SK-N-SH (cell line): ENCODE measurements around the gene RMC1. TPM values are rescaled to one million over a fixed set of nuclear protein-coding genes. Genes with fewer than 3 reads are reported as not detected.

ENCODE experiments used
- CTCF ChIA-PET: fragments of 300-600, 350-600 bp; formaldehyde crosslinking; extraction: SDS; loops from one replicate; lab custom pipeline; 2021; lab: Yijun Ruan, JAX
- POLR2A ChIA-PET: fragments of 350-600 bp; sonication (Branson Sonifier 250); formaldehyde crosslinking; extraction: SDS; loops from one replicate; lab custom pipeline; 2020; ENCODE audit warnings: antibody characterized with exemption, inconsistent platforms; lab: Yijun Ruan, JAX
- DNase-seq: peaks from one replicate; pipeline ENCODE4 v3.0.0; 2012
- H2AFZ ChIP-seq: fragments of 200-600 bp; sonication (generic); 2 replicates; pipeline ENCODE4 v1.8.1; 2016; ENCODE audit warnings: antibody characterized with exemption, mild to moderate bottlenecking, low read depth
- H3F3A ChIP-seq: fragments of 200-600 bp; sonication (generic); replicated peaks from 2 replicates; pipeline ENCODE3; 2016; ENCODE audit warnings: antibody characterized with exemption, mild to moderate bottlenecking; ENCODE audit not compliant: insufficient read depth
- H3K27ac ChIP-seq, 2 experiments: fragments of 200-500 bp in 1 of 2; fragments of 200-600 bp in 1 of 2; sonication (Bioruptor generic) in 1 of 2; sonication (generic), shearing (Covaris generic) in 1 of 2; 2 replicates each; pipeline versions ENCODE4 v1.5.1 to v1.6.1; 2014 to 2016; ENCODE audit warnings: low read depth in 2 of 2, inconsistent platforms in 1 of 2, low read length in 1 of 2, mild to moderate bottlenecking in 1 of 2, mixed read lengths in 1 of 2
- H3K27me3 ChIP-seq: fragments of 200-600 bp; sonication (generic), shearing (Covaris generic); 2 replicates; pipeline ENCODE4 v1.6.1; 2016; ENCODE audit warnings: mixed run types; ENCODE audit not compliant: insufficient read depth
- H3K36me3 ChIP-seq, 2 experiments: fragments of 200-500 bp in 1 of 2; fragments of 200-600 bp in 1 of 2; sonication (Bioruptor generic) in 1 of 2; sonication (generic) in 1 of 2; replicated peaks in 1 of 2; 2 replicates each; pipeline versions ENCODE3 to v1.5.1; 2014 to 2016; ENCODE audit warnings: low read length in 1 of 2, mild to moderate bottlenecking in 1 of 2; ENCODE audit not compliant: insufficient read depth in 2 of 2, control insufficient read depth in 1 of 2
- H3K4me1 ChIP-seq, 2 experiments: fragments of 200-500 bp in 1 of 2; fragments of 200-600 bp in 1 of 2; sonication (Bioruptor generic) in 1 of 2; sonication (generic), shearing (Covaris generic) in 1 of 2; 2 replicates each; pipeline versions ENCODE4 v1.5.1 to v1.6.1; 2014 to 2016; ENCODE audit warnings: low read depth in 1 of 2, low read length in 1 of 2, mixed run types in 1 of 2; ENCODE audit not compliant: insufficient read depth in 2 of 2, control insufficient read depth in 1 of 2
- H3K4me2 ChIP-seq: fragments of 200-600 bp; sonication (generic), shearing (Covaris generic); 2 replicates; pipeline ENCODE4 v1.6.1; 2017; ENCODE audit warnings: mixed run types
- H3K4me3 ChIP-seq, 2 experiments: fragments of 200-500 bp in 1 of 2; fragments of 200-600 bp in 1 of 2; sonication (Bioruptor generic) in 1 of 2; sonication (generic), shearing (Covaris generic) in 1 of 2; 2 replicates each; pipeline versions ENCODE4 v1.5.1 to v1.8.1; 2014 to 2016; ENCODE audit warnings: low read depth in 2 of 2, inconsistent platforms in 1 of 2, low read length in 1 of 2, mild to moderate bottlenecking in 1 of 2, mixed read lengths in 1 of 2, moderate library complexity in 1 of 2
- H3K79me2 ChIP-seq: fragments of 200-600 bp; sonication (generic); 2 replicates; pipeline ENCODE4 v1.8.1; 2017; ENCODE audit warnings: mild to moderate bottlenecking; ENCODE audit not compliant: insufficient read depth
- H3K9ac ChIP-seq: fragments of 200-600 bp; sonication (generic); 2 replicates; pipeline ENCODE4 v1.6.1; 2017; ENCODE audit warnings: mixed run types
- H3K9me2 ChIP-seq: fragments of 200-600 bp; sonication (generic); 2 replicates; pipeline ENCODE4 v1.6.1; 2017; ENCODE audit warnings: mixed run types
- H3K9me3 ChIP-seq: fragments of 200-600 bp; sonication (generic); 2 replicates; pipeline ENCODE4 v1.6.1; 2017; ENCODE audit warnings: mixed run types, mild to moderate bottlenecking, moderate library complexity
- H4K20me1 ChIP-seq: fragments of 200-600 bp; sonication (generic); 2 replicates; pipeline ENCODE4 v1.6.1; 2017; ENCODE audit warnings: mild to moderate bottlenecking, mixed run types; ENCODE audit not compliant: insufficient read depth
- CHD2 ChIP-seq: fragments of 150-350 bp; IDR thresholded peaks from 2 replicates; pipeline ENCODE4 v1.6.1; 2018; ENCODE audit warnings: low read length; ENCODE audit not compliant: partially characterized antibody
- EP300 ChIP-seq, 2 experiments: IDR thresholded peaks; 2 replicates each; pipeline versions ENCODE4 v1.4.0 to v1.6.1; 2012; ENCODE audit warnings: borderline replicate concordance in 1 of 2, low read depth in 1 of 2, low read length in 1 of 2
- FOSL2 ChIP-seq: IDR thresholded peaks from 2 replicates; pipeline ENCODE4 v1.4.0; 2012; ENCODE audit warnings: low read depth, mild to moderate bottlenecking, moderate library complexity, borderline replicate concordance
- FOXJ3 ChIP-seq: sonication (generic); formaldehyde crosslinking; IDR thresholded peaks from 2 replicates; pipeline ENCODE4 v1.5.1; 2020; ENCODE audit warnings: mild to moderate bottlenecking, missing genetic modification reagents
- GABPA ChIP-seq: IDR thresholded peaks from 2 replicates; pipeline ENCODE4 v1.4.0; 2012; ENCODE audit warnings: low read depth, mild to moderate bottlenecking
- GATA2 ChIP-seq: sonication (generic); formaldehyde crosslinking; IDR thresholded peaks from 2 replicates; pipeline ENCODE4 v1.5.0; 2020; ENCODE audit warnings: mild to moderate bottlenecking, missing genetic modification reagents
- NFIC ChIP-seq: IDR thresholded peaks from 2 replicates; pipeline ENCODE4 v1.4.0; 2012; ENCODE audit warnings: borderline replicate concordance
- NRF1 ChIP-seq: IDR thresholded peaks from 2 replicates; pipeline ENCODE4 v1.6.1; 2012; ENCODE audit warnings: low read depth, mild to moderate bottlenecking, low read length
- POLR2AphosphoS5 ChIP-seq: IDR thresholded peaks from 2 replicates; pipeline ENCODE4 v1.6.1; 2012; ENCODE audit warnings: low read depth, low read length
- RCOR1 ChIP-seq: fragments of 150-350 bp; IDR thresholded peaks from 2 replicates; pipeline ENCODE4 v1.6.1; 2017; ENCODE audit warnings: antibody characterized with exemption, low read length
- SIN3A ChIP-seq: IDR thresholded peaks from 2 replicates; pipeline ENCODE4 v1.6.1; 2012; ENCODE audit warnings: low read depth, mild to moderate bottlenecking, low read length, moderate library complexity, borderline replicate concordance
- YY1 ChIP-seq: IDR thresholded peaks from 2 replicates; pipeline ENCODE4 v1.4.0; 2012; ENCODE audit warnings: low read depth, mild to moderate bottlenecking
- WGBS: methylation state at CpG from one replicate; pipeline ENCODE4 v1.1.6; 2017; ENCODE audit warnings: low lambda C conversion rate; 5-methylcytosine and 5-hydroxymethylcytosine counted together
- polyA plus RNA-seq, 3 experiments: library from polyadenylated mRNA; depleted of rRNA; stranded (reverse); fragments of >200 nt; gene quantifications; 2 replicates each; pipeline ENCODE4 v1.2.3, GENCODE V29; 2012
- TF ChIP-seq, protein P1 (sequence below): IDR thresholded peaks from 2 replicates; pipeline ENCODE4 v1.4.0; 2012; ENCODE audit warnings: low read depth, borderline replicate concordance

Gene RMC1
- polyA plus RNA-seq, 1 of the 3 experiments (the other 2 are of a cell fraction): 26.4 TPM

DNA sequence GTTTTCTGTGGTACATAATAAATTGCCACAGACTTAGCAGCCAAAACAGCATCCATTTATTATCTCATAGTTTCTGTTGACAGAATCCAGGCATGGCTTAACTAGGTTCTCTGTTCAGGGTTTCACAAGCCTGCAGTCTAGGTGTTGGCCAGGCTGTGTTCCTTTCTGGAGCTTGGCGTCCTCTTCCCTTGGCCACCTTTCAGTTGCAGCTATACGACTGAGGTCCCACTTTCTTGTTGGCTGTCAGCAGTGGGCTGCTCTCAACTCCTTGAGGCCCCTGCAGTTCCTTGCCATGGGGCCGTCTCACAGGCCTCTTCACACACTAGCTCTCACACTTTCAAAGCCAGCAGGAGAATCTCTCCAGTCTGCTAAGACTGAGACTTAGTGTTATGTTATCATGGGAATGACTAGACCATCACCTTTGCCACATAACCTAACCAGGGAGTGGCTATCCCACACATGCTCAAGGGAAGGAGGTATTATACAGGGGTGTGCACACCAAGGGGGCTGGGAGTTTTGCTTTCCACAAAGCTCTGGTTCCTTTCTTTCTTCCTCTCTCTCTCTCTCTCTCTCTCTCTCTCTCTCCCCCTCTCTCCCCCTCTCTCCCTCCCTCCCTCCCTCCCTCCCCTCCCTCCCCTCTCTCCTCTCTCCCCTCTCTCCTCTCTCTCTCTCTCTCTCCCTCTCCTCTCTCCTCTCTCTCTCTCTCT is 34.4 kb upstream of the RMC1 start:
- WGBS: 89% methylated on average over 3 of the region's 3 CpGs
- H3F3A ChIP-seq: peaks cover under 1% of the 10 kb centered on the region
- H2AFZ ChIP-seq: no peak overlapping the region
- ChIA-PET POLR2A (no interaction called here), CTCF (interaction anchor here (1.0 kb wide), 1 partner anchor 13 kb away, joined by 3 read pairs; no protein-coding TSS in a partner anchor)
- no peaks in the 10 kb centered on the region for H3K27me3 ChIP-seq
- H3K27ac ChIP-seq: no peak overlapping the region
- peaks cover 72 to 78% of the 10 kb centered on the region in 2 experiments for H3K36me3 ChIP-seq
- peaks cover 7% of the 10 kb centered on the region; the same call in 1 of the 2 replicates for H3K79me2 ChIP-seq
- DNase-seq: no peak
- no peaks in the 10 kb centered on the region for H4K20me1 ChIP-seq
- H3K9me2 ChIP-seq: no peaks in the 10 kb centered on the region
- TF ChIP-seq RCOR1 (no peak), NRF1 (no peak), NFIC (no peak), POLR2AphosphoS5 (no peak)
- H3K4me3 ChIP-seq: no peak overlapping the region
- H3K4me2 ChIP-seq: no peak overlapping the region
- H3K4me1 ChIP-seq: no peaks in the 10 kb centered on the region
- H3K9me3 ChIP-seq: no peaks in the 10 kb centered on the region
- H3K9ac ChIP-seq: no peak overlapping the region

DNA sequence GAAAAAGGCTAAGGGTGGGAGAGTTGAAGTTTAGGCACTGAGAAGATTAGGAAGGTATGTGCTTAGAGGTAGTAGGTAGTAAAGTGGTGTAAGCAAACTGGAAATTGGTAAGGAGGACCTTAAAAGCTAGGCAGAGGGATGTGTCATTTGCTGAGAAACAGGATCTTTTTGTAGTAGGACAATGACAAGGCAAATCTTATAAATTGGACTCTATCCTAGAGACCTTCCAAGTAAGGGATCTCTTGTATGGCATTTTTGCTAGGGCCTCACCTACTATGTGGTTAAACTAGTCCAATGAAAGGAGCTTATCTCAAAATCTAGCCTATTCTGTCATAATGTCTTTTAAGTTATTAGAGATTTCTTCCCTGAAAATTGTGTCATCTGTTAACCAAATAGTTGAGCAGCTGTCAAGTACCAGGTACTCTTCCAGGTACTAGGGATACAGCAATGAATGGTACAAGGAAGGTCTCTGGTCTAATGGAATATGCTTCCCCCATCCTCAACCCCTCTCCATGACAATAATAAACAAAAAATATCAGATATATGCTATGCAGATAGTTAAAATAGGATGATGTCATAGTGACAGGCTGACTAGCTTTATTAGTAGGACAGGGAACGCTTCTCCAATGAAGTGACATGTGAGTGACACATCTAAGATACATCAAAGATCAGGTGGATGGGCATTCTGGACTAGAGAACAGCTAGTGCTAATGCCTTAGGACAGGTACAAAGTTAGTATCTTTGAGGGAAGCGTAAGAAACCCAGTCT is 32.5 kb upstream of the RMC1 start:
- Histone ChIP-seq H3K4me1 (no peaks in the 10 kb centered on the region), H3K79me2 (peaks cover 2% of the 10 kb centered on the region; the same call in 1 of the 2 replicates), H3F3A (no peaks in the 10 kb centered on the region), H3K4me3 (no peak overlapping the region), H2AFZ (no peak overlapping the region), H4K20me1 (no peaks in the 10 kb centered on the region), H3K4me2 (no peak overlapping the region), H3K36me3 (peaks cover 71 to 80% of the 10 kb centered on the region in 2 experiments), H3K9ac (no peak overlapping the region), H3K9me3 (no peaks in the 10 kb centered on the region), H3K27me3 (no peaks in the 10 kb centered on the region), H3K9me2 (no peaks in the 10 kb centered on the region), H3K27ac (no peak overlapping the region)
- DNase-seq: no peak
- CTCF ChIA-PET: interaction anchor here (1.1 to 1.8 kb wide), 2 partner anchors 14 to 28 kb away, joined by 5 to 6 read pairs; no protein-coding TSS in a partner anchor
- TF ChIP-seq POLR2AphosphoS5 (no peak), YY1 (no peak), CHD2 (no peak), NFIC (no peak), FOSL2 (no peak), EP300 (IDR thresholded peaks at IDR 0.05; ENCODE audit: borderline replicate concordance in 1 of 2, low read depth in 1 of 2, low read length in 1 of 2) (no peak), FOXJ3 (CRISPR knock-in tag) (no peak), GABPA (no peak), SIN3A (no peak), GATA2 (CRISPR knock-in tag) (no peak)
- TF ChIP-seq, protein P1, sequence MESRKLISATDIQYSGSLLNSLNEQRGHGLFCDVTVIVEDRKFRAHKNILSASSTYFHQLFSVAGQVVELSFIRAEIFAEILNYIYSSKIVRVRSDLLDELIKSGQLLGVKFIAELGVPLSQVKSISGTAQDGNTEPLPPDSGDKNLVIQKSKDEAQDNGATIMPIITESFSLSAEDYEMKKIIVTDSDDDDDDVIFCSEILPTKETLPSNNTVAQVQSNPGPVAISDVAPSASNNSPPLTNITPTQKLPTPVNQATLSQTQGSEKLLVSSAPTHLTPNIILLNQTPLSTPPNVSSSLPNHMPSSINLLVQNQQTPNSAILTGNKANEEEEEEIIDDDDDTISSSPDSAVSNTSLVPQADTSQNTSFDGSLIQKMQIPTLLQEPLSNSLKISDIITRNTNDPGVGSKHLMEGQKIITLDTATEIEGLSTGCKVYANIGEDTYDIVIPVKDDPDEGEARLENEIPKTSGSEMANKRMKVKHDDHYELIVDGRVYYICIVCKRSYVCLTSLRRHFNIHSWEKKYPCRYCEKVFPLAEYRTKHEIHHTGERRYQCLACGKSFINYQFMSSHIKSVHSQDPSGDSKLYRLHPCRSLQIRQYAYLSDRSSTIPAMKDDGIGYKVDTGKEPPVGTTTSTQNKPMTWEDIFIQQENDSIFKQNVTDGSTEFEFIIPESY: no peak
- POLR2A ChIA-PET: interaction anchor here (0.7 kb wide), 1 partner anchor 72 kb away, joined by 3 read pairs; no protein-coding TSS in a partner anchor
- WGBS: 92% methylated on average over 2 of the region's 2 CpGs
